CD4-positive, alpha-beta T cell (primary cell): ENCODE measurements around the gene MSI2. TPM values are rescaled to one million over a fixed set of nuclear protein-coding genes. Genes with fewer than 3 reads are reported as not detected.
"Not testable (repeated sequence)": the region's sequence is repeated elsewhere in the genome, so short reads cannot be mapped to it uniquely, and the experiment has no call there.

Experiments used
- ATAC-seq: fragments of 200-7000 bp; cut with Tn5 transposase; one replicate; pipeline ENCODE4 v1.10.0; 2022; ENCODE audit warnings: mild to moderate bottlenecking; ENCODE audit not compliant: poor library complexity
- CTCF ChIA-PET: fragments of 350-600 bp; sonication (Branson Sonifier 250); formaldehyde crosslinking; loops from one replicate; lab custom pipeline; 2021; ENCODE audit warnings: antibody characterized with exemption, inconsistent platforms; lab: Charles Lee
- POLR2A ChIA-PET: fragments of 350-600 bp; sonication (Branson Sonifier 250); formaldehyde crosslinking; loops from one replicate; lab custom pipeline; 2021; ENCODE audit warnings: antibody characterized with exemption, inconsistent platforms; lab: Charles Lee
- DNase-seq, 14 experiments: peaks; one replicate each; pipeline ENCODE4 v3.0.0-alpha.2; 2013 to 2020; ENCODE audit warnings: mixed read lengths in 2 of 14
- H3K27ac ChIP-seq, 2 donors: one replicate each; pipeline versions ENCODE4 v1.5.1 to v1.7.0; 2013; ENCODE audit warnings: low read length in 2 of 2, low read depth in 1 of 2, mild to moderate bottlenecking in 1 of 2
- H3K27me3 ChIP-seq, 2 experiments: 1 replicate in 1 of 2; 2 replicates in 1 of 2; pipeline versions ENCODE4 v1.6.1 to v1.7.0; 2013; ENCODE audit warnings: low read length in 2 of 2, control low read depth in 1 of 2, mild to moderate bottlenecking in 1 of 2, moderate library complexity in 1 of 2; ENCODE audit not compliant: insufficient read depth in 2 of 2, control insufficient read depth in 1 of 2
- H3K36me3 ChIP-seq: one replicate; pipeline ENCODE4 v1.6.1; 2013; ENCODE audit warnings: low read length, control low read depth; ENCODE audit not compliant: insufficient read depth
- H3K4me1 ChIP-seq: one replicate; pipeline ENCODE4 v1.6.1; 2013; ENCODE audit warnings: low read length, control low read depth; ENCODE audit not compliant: insufficient read depth
- H3K4me3 ChIP-seq: one replicate; pipeline ENCODE4 v1.5.1; 2013; ENCODE audit warnings: mild to moderate bottlenecking, low read length, moderate library complexity
- H3K9me3 ChIP-seq, 2 experiments: 1 replicate in 1 of 2; 2 replicates in 1 of 2; pipeline versions ENCODE4 v1.6.1 to v1.7.0; 2013; ENCODE audit warnings: low read length in 2 of 2, mild to moderate bottlenecking in 2 of 2, control low read depth in 1 of 2, moderate library complexity in 1 of 2; ENCODE audit not compliant: control insufficient read depth in 1 of 2, insufficient read depth in 1 of 2
- H3K27ac Mint-ChIP-seq: one replicate; pipeline ENCODE4 v1.8.0; 2020; ENCODE audit warnings: mixed read lengths
- H3K27me3 Mint-ChIP-seq: one replicate; pipeline ENCODE4 v1.8.0; 2021; ENCODE audit warnings: mixed read lengths
- H3K36me3 Mint-ChIP-seq: one replicate; pipeline ENCODE4 v1.8.0; 2021; ENCODE audit warnings: low read depth, mixed read lengths
- H3K4me1 Mint-ChIP-seq: one replicate; pipeline ENCODE4 v1.8.0; 2021; ENCODE audit warnings: low read depth, mixed read lengths
- H3K4me3 Mint-ChIP-seq: one replicate; pipeline ENCODE4 v1.8.0; 2020; ENCODE audit warnings: mild to moderate bottlenecking, mixed read lengths
- H3K9me3 Mint-ChIP-seq: one replicate; pipeline ENCODE4 v1.8.0; 2020; ENCODE audit warnings: mixed read lengths
- CTCF ChIP-seq: fragments of 200-600 bp; IDR thresholded peaks from one replicate; pipeline ENCODE4 v1.8.0; 2022; ENCODE audit warnings: antibody characterized with exemption, mild to moderate bottlenecking
- intact Hi-C, 2 experiments: fragments of 100-400 bp; cut with DNase I in 1 of 2; cut with micrococcal nuclease in 1 of 2; formaldehyde crosslinking; loops; one replicate each; pipeline versions ENCODE4 v1.15.1 to v1.9.0; 2023 to 2025; cut with DNase I, micrococcal nuclease
- total RNA-seq, 174 experiments: library from RNA in 2 of 174; stranded (reverse) in 2 of 174; gene quantifications; one replicate each; pipeline ENCODE4 v1.2.3 and lab custom pipeline; 2021 to 2026

MSI2 gene
- total RNA-seq, 2 experiments from 2014 or later, result 129 to 132 TPM

- H3K27me3 Mint-ChIP-seq, result no peaks in the 10 kb centered on the region
- no peak for ATAC-seq
- no peak overlapping the region for H3K27ac Mint-ChIP-seq
- peaks cover 2% of the 10 kb centered on the region for H3K9me3 Mint-ChIP-seq
- Histone ChIP-seq H3K4me3 (no peak overlapping the region), H3K4me1 (peaks cover 5% of the 10 kb centered on the region), H3K27me3 (no peaks in the 10 kb centered on the region), H3K27ac (no peak overlapping the region), H3K9me3 (no peaks in the 10 kb centered on the region), H3K36me3 (peaks cover 15% of the 10 kb centered on the region)
- H3K36me3 Mint-ChIP-seq, result peaks cover 54% of the 10 kb centered on the region
- POLR2A ChIA-PET, result no interaction called here
- H3K4me3 Mint-ChIP-seq, result no peak overlapping the region
- no peak for TF ChIP-seq CTCF
- DNase-seq, result no peak
- intact Hi-C loops, result no loop called here
- CTCF ChIA-PET, result no interaction called here
- peaks cover 4% of the 10 kb centered on the region for H3K4me1 Mint-ChIP-seq
These were observed 363.0 kb downstream of the MSI2 start for GRCh38 chr17:57619061-57619937.

GRCh38 chr17:57620576-57620975 lies 364.3 kb downstream of the MSI2 start:
- Histone ChIP-seq H3K9me3 (no peaks in the 10 kb centered on the region), H3K36me3 (peaks cover 18% of the 10 kb centered on the region), H3K4me1 (peaks cover 5% of the 10 kb centered on the region), H3K27me3 (no peaks in the 10 kb centered on the region), H3K4me3 (no peak overlapping the region), H3K27ac (no peak overlapping the region)
- H3K27ac Mint-ChIP-seq, result no peak overlapping the region
- ChIA-PET POLR2A (no interaction called here), CTCF (no interaction called here)
- DNase-seq (no peak), ATAC-seq (no peak)
- peaks cover 43% of the 10 kb centered on the region for H3K36me3 Mint-ChIP-seq
- H3K27me3 Mint-ChIP-seq, result no peaks in the 10 kb centered on the region
- intact Hi-C loops, result no loop called here
- peaks cover 2% of the 10 kb centered on the region for H3K9me3 Mint-ChIP-seq
- H3K4me1 Mint-ChIP-seq, result peaks cover 4% of the 10 kb centered on the region
- H3K4me3 Mint-ChIP-seq, result no peak overlapping the region
- no peak for TF ChIP-seq CTCF

GRCh38 chr17:57621791-57622190 lies 365.5 kb downstream of the MSI2 start:
- peaks cover 15% of the 10 kb centered on the region for H3K36me3 ChIP-seq
- H3K27ac Mint-ChIP-seq, H3K9me3 ChIP-seq, H3K4me1 Mint-ChIP-seq, DNase-seq, POLR2A ChIA-PET, ATAC-seq, H3K9me3 Mint-ChIP-seq, H3K4me3 Mint-ChIP-seq, intact Hi-C loops, H3K27ac ChIP-seq, CTCF ChIA-PET, H3K27me3 ChIP-seq, H3K27me3 Mint-ChIP-seq, H3K4me3 ChIP-seq, H3K4me1 ChIP-seq: not testable (repeated sequence)
- peaks cover 33% of the 10 kb centered on the region for H3K36me3 Mint-ChIP-seq
